Spleen (tissue), 11 donors: Measurements from ENCODE around the gene ABCD2. TPM values are rescaled to one million over a fixed set of nuclear protein-coding genes. Genes with fewer than 3 reads are reported as not detected.

Experiments
- DNase-seq: peaks from one replicate; pipeline ENCODE4 v3.0.0-alpha.2; 2020
- H3K27ac ChIP-seq, 8 donors: fragments of 200-600 bp; sonication (generic) in 7 of 8; 1 replicate in 4 of 8; 2 replicates in 4 of 8; pipeline versions ENCODE4 v1.5.0 to v1.8.0; 2016 to 2021; ENCODE audit warnings: inconsistent platforms in 4 of 8, mild to moderate bottlenecking in 4 of 8, moderate library complexity in 1 of 8
- H3K27me3 ChIP-seq, 7 donors: fragments of 200-600 bp; sonication (generic) in 6 of 7; replicated peaks in 1 of 7; 1 replicate in 4 of 7; 2 replicates in 3 of 7; pipeline versions ENCODE4 v1.5.0 to v1.8.0; 2016 to 2021; ENCODE audit warnings: inconsistent platforms in 3 of 7, mild to moderate bottlenecking in 1 of 7
- H3K36me3 ChIP-seq, 6 donors: fragments of 200-600 bp; sonication (generic) in 5 of 6; 1 replicate in 4 of 6; 2 replicates in 2 of 6; pipeline versions ENCODE4 v1.5.0 to v1.8.0; 2016 to 2021; ENCODE audit warnings: inconsistent platforms in 2 of 6
- H3K4me1 ChIP-seq, 6 donors: fragments of 200-600 bp; sonication (generic) in 5 of 6; 1 replicate in 3 of 6; 2 replicates in 3 of 6; pipeline versions ENCODE4 v1.5.0 to v1.8.0; 2016 to 2021; ENCODE audit warnings: inconsistent platforms in 3 of 6
- H3K4me3 ChIP-seq, 8 donors: fragments of 200-600 bp; sonication (generic) in 7 of 8; 1 replicate in 4 of 8; 2 replicates in 4 of 8; pipeline versions ENCODE4 v1.5.0 to v1.8.0; 2016 to 2021; ENCODE audit warnings: inconsistent platforms in 4 of 8, mild to moderate bottlenecking in 4 of 8, moderate library complexity in 2 of 8
- H3K9me3 ChIP-seq, 8 donors: fragments of 200-600 bp; sonication (generic) in 7 of 8; 1 replicate in 4 of 8; 2 replicates in 4 of 8; pipeline versions ENCODE4 v1.5.0 to v1.8.0; 2016 to 2021; ENCODE audit warnings: inconsistent platforms in 4 of 8
- POLR2A ChIP-seq, 3 donors: fragments of 450-650 bp; IDR thresholded peaks; one replicate each; pipeline ENCODE4 v1.5.1; 2017; ENCODE audit warnings: antibody characterized with exemption in 3 of 3, mild to moderate bottlenecking in 1 of 3
- POLR2AphosphoS5 ChIP-seq, 3 donors: sonication (generic); formaldehyde crosslinking; IDR thresholded peaks; one replicate each; pipeline ENCODE4 v1.5.1; 2017; ENCODE audit warnings: antibody characterized with exemption in 3 of 3
- WGBS, 5 donors: extraction: QIAGEN DNeasy Blood & Tissue Kit in 3 of 5; methylation state at CpG; one replicate each; pipeline versions ENCODE4 v1.1.5 to v1.1.7; 2013 to 2018; 5-methylcytosine and 5-hydroxymethylcytosine counted together
- intact Hi-C: fragments of 100-400 bp; cut with DNase I; formaldehyde crosslinking; loops from one replicate; pipeline ENCODE4 v1.15.0; 2023; ENCODE audit warnings: low total_unique reads
- polyA plus RNA-seq, 3 donors: library from polyadenylated mRNA; stranded (reverse); fragments of 200-250 nt; gene quantifications; one replicate each; pipeline ENCODE4 v1.2.1, GENCODE V29; 2013
- total RNA-seq, 7 donors: library from RNA; depleted of rRNA in 3 of 7; stranded (reverse); fragments of >200 nt in 3 of 7; fragmentation: NEBNext Ultra II Directional in 4 of 7; extraction: Animal tissue kit (Norgen Biotek cat#: 25700) in 4 of 7; gene quantifications; one replicate each; pipeline versions ENCODE4 v1.1.0 to v1.2.1, GENCODE V29; 2016 to 2021
- TF ChIP-seq, protein P1 (sequence below), 11 experiments: fragments of 200-600 bp in 7 of 11; fragments of 450-650 bp in 4 of 11; sonication (generic) in 4 of 11; IDR thresholded peaks in 8 of 11; conservative IDR thresholded peaks in 3 of 11; 1 replicate in 7 of 11; 2 replicates in 4 of 11; pipeline versions ENCODE4 v1.4.0 to v1.8.0; 2016 to 2021; ENCODE audit warnings: antibody characterized with exemption in 11 of 11, inconsistent platforms in 4 of 11, mild to moderate bottlenecking in 1 of 11
- donor health status: healthy with polysubstance abuse.
- donor health status: DM: no; HTN: no; CAD: no; lungs with moderate emphysema.
- donor health status: DM: no; HTN: no; CAD: no.
- donor health status: Bipolar disorder and iron deficiency.
- donor health status: healthy.
- donor health status: DM: no; HTN: no; CAD: no.
- donor health status: DM: yes; HTN: yes; CAD: no.

ABCD2 gene
- total and polyA plus RNA-seq, 10 donors: 0.38 to 3.4 (median 2.0) TPM

DNA sequence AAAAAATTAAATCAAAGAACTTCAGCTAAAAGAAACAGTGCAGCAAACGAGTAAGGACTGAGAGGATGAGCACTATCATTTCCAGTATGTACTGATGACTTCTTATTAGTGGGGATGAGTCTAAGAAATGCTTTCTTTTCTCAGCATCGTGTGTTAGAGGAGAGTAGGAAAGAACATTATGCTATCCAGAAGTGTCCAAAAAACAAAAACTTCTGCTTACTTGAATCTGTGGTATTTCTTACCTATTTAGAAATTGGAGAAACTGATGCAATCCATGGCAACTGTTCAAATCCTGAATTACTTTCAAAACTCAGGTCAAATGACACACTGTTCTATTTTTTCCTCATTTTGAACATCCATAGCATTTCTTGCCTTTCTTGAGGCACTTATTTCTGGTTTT, 23.7 kb downstream of the ABCD2 start:
- no peak overlapping the region for H3K27ac ChIP-seq
- intact Hi-C loops: no loop called here
- H3K4me1 ChIP-seq: no peaks in the 10 kb centered on the region
- no peaks in the 10 kb centered on the region for H3K27me3 ChIP-seq
- H3K9me3 ChIP-seq: no peaks in the 10 kb centered on the region
- no peak for TF ChIP-seq POLR2AphosphoS5 (IDR thresholded peaks at IDR 0.05)
- TF ChIP-seq, protein P1, sequence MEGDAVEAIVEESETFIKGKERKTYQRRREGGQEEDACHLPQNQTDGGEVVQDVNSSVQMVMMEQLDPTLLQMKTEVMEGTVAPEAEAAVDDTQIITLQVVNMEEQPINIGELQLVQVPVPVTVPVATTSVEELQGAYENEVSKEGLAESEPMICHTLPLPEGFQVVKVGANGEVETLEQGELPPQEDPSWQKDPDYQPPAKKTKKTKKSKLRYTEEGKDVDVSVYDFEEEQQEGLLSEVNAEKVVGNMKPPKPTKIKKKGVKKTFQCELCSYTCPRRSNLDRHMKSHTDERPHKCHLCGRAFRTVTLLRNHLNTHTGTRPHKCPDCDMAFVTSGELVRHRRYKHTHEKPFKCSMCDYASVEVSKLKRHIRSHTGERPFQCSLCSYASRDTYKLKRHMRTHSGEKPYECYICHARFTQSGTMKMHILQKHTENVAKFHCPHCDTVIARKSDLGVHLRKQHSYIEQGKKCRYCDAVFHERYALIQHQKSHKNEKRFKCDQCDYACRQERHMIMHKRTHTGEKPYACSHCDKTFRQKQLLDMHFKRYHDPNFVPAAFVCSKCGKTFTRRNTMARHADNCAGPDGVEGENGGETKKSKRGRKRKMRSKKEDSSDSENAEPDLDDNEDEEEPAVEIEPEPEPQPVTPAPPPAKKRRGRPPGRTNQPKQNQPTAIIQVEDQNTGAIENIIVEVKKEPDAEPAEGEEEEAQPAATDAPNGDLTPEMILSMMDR (IDR thresholded peaks at IDR 0.05 in 8 of 11, conservative IDR thresholded peaks at IDR 0.05 in 3 of 11): no peak
- TF ChIP-seq POLR2A (IDR thresholded peaks at IDR 0.05): no peak
- no peak overlapping the region for H3K4me3 ChIP-seq
- DNase-seq: no peak
- 66 to 77% (median 69%) methylated on average over 2 of the region's 2 CpGs for WGBS, 5 donors
- H3K36me3 ChIP-seq: no peaks in the 10 kb centered on the region

DNA sequence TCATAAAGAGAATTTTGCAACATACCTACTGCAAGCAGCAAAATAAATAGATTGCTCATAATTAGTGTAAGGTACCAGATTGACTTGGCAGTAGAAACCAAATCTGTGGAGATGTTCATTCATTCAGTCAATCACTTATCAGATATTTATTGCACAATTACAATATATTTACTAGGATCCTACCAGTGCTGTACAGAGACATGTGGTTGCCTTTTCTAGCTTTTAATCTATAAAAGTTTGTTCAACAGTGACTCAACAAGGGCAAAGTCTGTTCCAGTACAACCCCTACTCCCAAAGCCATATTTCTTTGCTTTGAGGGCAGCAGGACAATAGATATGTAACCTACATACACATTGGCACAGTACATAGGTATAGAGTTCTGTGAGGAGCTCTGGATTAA, 27.3 kb downstream of the ABCD2 start:
- Histone ChIP-seq H3K27me3 (no peaks in the 10 kb centered on the region), H3K4me3 (no peak overlapping the region), H3K27ac (no peak overlapping the region), H3K4me1 (peaks cover 0 to 6% (median 0%) of the 10 kb centered on the region in 6 donors), H3K9me3 (no peaks in the 10 kb centered on the region), H3K36me3 (no peaks in the 10 kb centered on the region)
- DNase-seq: no peak
- intact Hi-C loops: no loop called here
- no peak for TF ChIP-seq POLR2AphosphoS5 (IDR thresholded peaks at IDR 0.05)
- TF ChIP-seq, protein P1 (IDR thresholded peaks at IDR 0.05 in 8 of 11, conservative IDR thresholded peaks at IDR 0.05 in 3 of 11): no peak
- TF ChIP-seq POLR2A (IDR thresholded peaks at IDR 0.05): no peak

DNA sequence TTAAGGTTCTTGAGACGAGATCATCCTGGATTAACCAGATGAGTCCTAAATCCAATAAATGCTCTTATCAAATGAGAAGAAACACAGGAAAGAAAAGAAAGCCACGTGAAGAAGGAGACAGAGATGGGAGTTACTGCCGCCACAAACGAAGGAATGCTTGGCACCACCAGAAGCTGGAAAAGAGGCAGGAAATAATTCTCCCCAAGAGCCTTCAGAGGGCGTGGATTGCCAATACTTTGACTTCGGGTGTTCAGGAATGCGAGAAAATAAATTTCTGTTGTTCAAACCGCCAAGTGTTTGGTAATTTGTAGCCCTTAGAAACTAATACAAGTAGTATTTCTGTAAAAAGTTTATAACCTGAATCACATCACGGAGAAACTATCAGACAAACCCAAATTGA, 31.3 kb downstream of the ABCD2 start:
- Histone ChIP-seq H3K4me3 (no peak overlapping the region), H3K27me3 (no peaks in the 10 kb centered on the region), H3K27ac (no peak overlapping the region), H3K9me3 (no peaks in the 10 kb centered on the region), H3K4me1 (peaks cover 0 to 12% (median 0%) of the 10 kb centered on the region in 6 donors), H3K36me3 (peaks cover 0 to 15% (median 0%) of the 10 kb centered on the region in 6 donors)
- intact Hi-C loops: no loop called here
- TF ChIP-seq POLR2A (IDR thresholded peaks at IDR 0.05) (no peak), POLR2AphosphoS5 (IDR thresholded peaks at IDR 0.05) (no peak)
- TF ChIP-seq, protein P1 (IDR thresholded peaks at IDR 0.05 in 8 of 11, conservative IDR thresholded peaks at IDR 0.05 in 3 of 11): no peak
- WGBS, 5 donors: 69 to 80% (median 72%) methylated on average over 9 of the region's 9 CpGs
- DNase-seq: no peak

DNA sequence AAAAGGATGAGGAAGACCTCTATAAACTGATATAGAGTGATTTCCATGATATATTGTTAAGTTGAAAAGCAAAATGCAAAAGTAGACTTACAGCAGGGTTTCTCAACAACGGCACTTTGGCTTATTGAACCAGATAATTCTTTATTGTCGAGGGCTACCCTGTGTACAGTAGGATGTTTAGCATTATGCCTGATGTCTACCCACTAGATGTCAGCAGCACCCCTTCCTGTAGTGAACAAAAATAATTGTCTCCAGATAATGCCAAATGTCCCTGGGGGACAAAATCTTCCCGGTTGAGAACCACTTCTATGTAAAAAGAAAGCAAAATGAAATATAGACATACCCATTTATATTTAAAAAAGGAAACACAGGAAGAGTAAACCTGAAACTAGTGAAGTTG, 32.4 kb downstream of the ABCD2 start:
- 35 to 49% (median 44%) methylated on average over 3 of the region's 3 CpGs for WGBS, 5 donors
- Histone ChIP-seq H3K36me3 (peaks cover 0 to 15% (median 0%) of the 10 kb centered on the region in 6 donors), H3K27me3 (no peaks in the 10 kb centered on the region), H3K9me3 (no peaks in the 10 kb centered on the region), H3K4me3 (no peak overlapping the region), H3K27ac (no peak overlapping the region), H3K4me1 (peaks cover 0 to 12% (median 0%) of the 10 kb centered on the region in 6 donors)
- TF ChIP-seq, protein P1 (IDR thresholded peaks at IDR 0.05 in 8 of 11, conservative IDR thresholded peaks at IDR 0.05 in 3 of 11): peak in 6 of 11 experiments; percentile 31 to 53 (median 44)
- no peak for TF ChIP-seq POLR2AphosphoS5 (IDR thresholded peaks at IDR 0.05)
- DNase-seq: no peak
- intact Hi-C loops: no loop called here
